Heart right ventricle (tissue), 16 donors: ENCODE measurements around the gene PPP1R26. TPM values are rescaled to one million over a fixed set of nuclear protein-coding genes. Genes with fewer than 3 reads are reported as not detected.

ENCODE experiments used
- ATAC-seq, 8 donors: fragments of 200-7000 bp; cut with Tn5 transposase; one replicate each; pipeline ENCODE4 v1.9.1; 2020; ENCODE audit warnings: mild to moderate bottlenecking in 8 of 8, moderate library complexity in 8 of 8, moderate number of reproducible peaks in 1 of 8
- DNase-seq, 2 donors: peaks; one replicate each; pipeline ENCODE4 v3.0.0-alpha.2; 2020
- H3K27ac ChIP-seq, 10 donors: fragments of 200-600 bp; sonication (generic) in 2 of 10; one replicate each; pipeline versions ENCODE4 v1.5.0 to v1.8.0; 2020 to 2022; ENCODE audit warnings: mild to moderate bottlenecking in 3 of 10
- H3K27me3 ChIP-seq, 7 donors: fragments of 200-600 bp; one replicate each; pipeline ENCODE4 v1.8.0; 2021 to 2022; ENCODE audit warnings: mild to moderate bottlenecking in 2 of 7
- H3K36me3 ChIP-seq, 9 donors: fragments of 200-600 bp; sonication (generic) in 1 of 9; one replicate each; pipeline versions ENCODE4 v1.5.0 to v1.8.0; 2020 to 2022; ENCODE audit warnings: mild to moderate bottlenecking in 2 of 9
- H3K4me1 ChIP-seq, 9 donors: fragments of 200-600 bp; sonication (generic) in 1 of 9; one replicate each; pipeline versions ENCODE4 v1.5.0 to v1.8.0; 2020 to 2022; ENCODE audit warnings: mild to moderate bottlenecking in 4 of 9
- H3K4me3 ChIP-seq, 10 donors: fragments of 200-600 bp; sonication (generic) in 2 of 10; one replicate each; pipeline versions ENCODE4 v1.5.0 to v1.8.0; 2020 to 2022; ENCODE audit warnings: mild to moderate bottlenecking in 7 of 10, moderate library complexity in 2 of 10
- H3K9me3 ChIP-seq, 11 donors: fragments of 200-600 bp in 10 of 11; sonication (generic) in 2 of 11; one replicate each; pipeline versions ENCODE4 v1.5.0 to v1.8.0; 2013 to 2022; ENCODE audit warnings: mild to moderate bottlenecking in 2 of 11, control low read depth in 1 of 11, moderate library complexity in 1 of 11
- CTCF ChIP-seq, 9 donors: fragments of 200-600 bp; sonication (generic) in 2 of 9; IDR thresholded peaks; one replicate each; pipeline versions ENCODE4 v1.5.0 to v1.8.0; 2021 to 2022; ENCODE audit warnings: antibody characterized with exemption in 9 of 9, mild to moderate bottlenecking in 5 of 9, moderate library complexity in 1 of 9
- WGBS, 2 donors: extraction: QIAGEN DNeasy Blood & Tissue Kit; methylation state at CpG; one replicate each; pipeline ENCODE4 v1.1.7; 2013; ENCODE audit warnings: inconsistent platforms in 1 of 2; 5-methylcytosine and 5-hydroxymethylcytosine counted together
- intact Hi-C, 10 donors: fragments of 100-400 bp; cut with DNase I; formaldehyde crosslinking; loops; one replicate each; pipeline versions ENCODE4 v1.11.1 to v1.14.2; 2022
- polyA plus RNA-seq, 2 donors: library from polyadenylated mRNA; stranded (reverse); fragments of 200-250 nt; gene quantifications; one replicate each; pipeline ENCODE4 v1.2.3, GENCODE V29; 2013
- total RNA-seq, 10 donors: library from RNA; stranded (reverse); fragmentation: NEBNext Ultra II Directional in 3 of 10; extraction: Animal tissue kit (Norgen Biotek cat#: 25700) in 3 of 10; gene quantifications; one replicate each; pipeline versions ENCODE4 v1.2.1 to v1.2.4, GENCODE V29; 2021 to 2023
- donor health status: Arrhythmogenic right ventricular cardiomyopathy.
- donor health status: ischemic (EF 13 %, LVEDD 7.1; RV severe dilation, severe dysfunction).
- donor health status: healthy with polysubstance abuse.
- donor health status: DM: no; HTN: yes; CAD: no.
- donor health status: DM: no; HTN: no; CAD: no.
- donor health status: ischemic (EF 25% LVEDD 6.9; RV normal size, moderate dysfunction).
- donor health status: ischemic (EF 25% LVEDD 5.7; RV mildly dilated, moderate dysfunction).
- donor health status: healthy.
- donor health status: DM: yes; HTN: yes; CAD: no.
- donor health status: Ischemic cardiomyopathy.
- donor health status: ischemic (EF 35%, LVEDD 5.7; RV mildly dilated, moderate dysfunction).
- donor health status: nonischemic (EF 11% LVEDD 7.7; RV severe dilation, severe dysfunction).
- donor health status: DM: yes; HTN: yes; CAD: no.
- donor health status: PGD.
- donor health status: ischemic (EF 29% LVEDD 5.4; RV normal size, mild dysfunction).
- donor health status: nonischemic (EF 23%, LVEDD 6.1; RV moderate dilation, normal function).

PPP1R26 gene
- total and polyA plus RNA-seq, 12 donors: 7.5 to 26.7 (median 20.6) TPM

- Histone ChIP-seq H3K4me1 (no peaks in the 10 kb centered on the region), H3K27ac (no peak overlapping the region), H3K4me3 (no peak overlapping the region), H3K36me3 (no peaks in the 10 kb centered on the region), H3K9me3 (peaks cover 0 to 3% (median 0%) of the 10 kb centered on the region in 11 donors), H3K27me3 (peaks cover 0 to 36% (median 23%) of the 10 kb centered on the region in 7 donors)
- WGBS, 2 donors: 60 to 64% methylated on average over 27 of the region's 27 CpGs
- intact Hi-C loops: no loop called here
- ATAC-seq (peak in 5 of 8 donors; percentile 17 to 62 (median 32)), DNase-seq (no peak)
- no peak for TF ChIP-seq CTCF (IDR thresholded peaks at IDR 0.05)
Observed at GRCh38 chr9:135524130-135524861, 44.7 kb downstream of the PPP1R26 start.

GRCh38 chr9:135525241-135526088, 45.9 kb downstream of the PPP1R26 start:
- no peaks in the 10 kb centered on the region for H3K36me3 ChIP-seq
- no peaks in the 10 kb centered on the region for H3K4me1 ChIP-seq
- H3K27me3 ChIP-seq: peaks cover 0 to 40% (median 23%) of the 10 kb centered on the region in 7 donors
- no peak overlapping the region for H3K27ac ChIP-seq
- intact Hi-C loops: no loop called here
- no peak for DNase-seq
- no peak for TF ChIP-seq CTCF (IDR thresholded peaks at IDR 0.05)
- peak in 1 of 8 donors; percentile 18 for ATAC-seq
- H3K4me3 ChIP-seq: no peak overlapping the region
- WGBS, 2 donors: 83 to 85% methylated on average over 31 of the region's 31 CpGs
- peaks cover 0 to 9% (median 0%) of the 10 kb centered on the region in 11 donors for H3K9me3 ChIP-seq

- DNase-seq (no peak), ATAC-seq (no peak)
- Histone ChIP-seq H3K4me3 (no peak overlapping the region), H3K27ac (no peak overlapping the region), H3K9me3 (peaks cover 0 to 9% (median 0%) of the 10 kb centered on the region in 11 donors), H3K27me3 (peaks cover 0 to 40% (median 23%) of the 10 kb centered on the region in 7 donors), H3K4me1 (no peaks in the 10 kb centered on the region), H3K36me3 (no peaks in the 10 kb centered on the region)
- TF ChIP-seq CTCF (IDR thresholded peaks at IDR 0.05): no peak
- 77 to 82% methylated on average over 11 of the region's 11 CpGs for WGBS, 2 donors
- intact Hi-C loops: no loop called here
Observed at GRCh38 chr9:135526089-135526729, 46.6 kb downstream of the PPP1R26 start.
